PFSK-1 (cell line): ENCODE results near the gene CBX1.
A peak's percentile ranks its signal among the peaks of the same experiment; 100 is the strongest.

Experiments used
- FOXP2 ChIP-seq: optimal IDR thresholded peaks from 2 replicates; pipeline ENCODE3; 2011; ENCODE audit warnings: borderline replicate concordance, control low read depth, inconsistent platforms; ENCODE audit not compliant: insufficient read depth; ENCODE audit errors: extremely low read length, extremely low read depth
- POLR2AphosphoS5 ChIP-seq: IDR thresholded peaks from 2 replicates; pipeline ENCODE4 v1.6.1; 2012; ENCODE audit warnings: low read depth, mild to moderate bottlenecking, control low read depth, low read length, moderate library complexity
- SIN3A ChIP-seq: IDR thresholded peaks from 2 replicates; pipeline ENCODE4 v1.6.1; 2012; ENCODE audit warnings: mild to moderate bottlenecking, low read length, moderate library complexity, borderline replicate concordance; ENCODE audit not compliant: insufficient read depth
- TAF1 ChIP-seq: IDR thresholded peaks from 2 replicates; pipeline ENCODE4 v1.6.1; 2012; ENCODE audit warnings: low read length, control low read depth, borderline replicate concordance; ENCODE audit not compliant: insufficient read depth
- TF ChIP-seq, protein P1 (sequence below), 2 experiments: IDR thresholded peaks; 2 replicates each; pipeline versions ENCODE4 v1.6.1 to v1.8.0; 2011 to 2012; ENCODE audit warnings: low read depth in 2 of 2, low read length in 2 of 2, control low read depth in 1 of 2, inconsistent platforms in 1 of 2, mild to moderate bottlenecking in 1 of 2, moderate library complexity in 1 of 2; ENCODE audit not compliant: insufficient read depth in 1 of 2

Gene CBX1

GRCh38 chr17:48056879-48057278 lies 44.4 kb downstream of the CBX1 start:
- TF ChIP-seq FOXP2 (no peak), TAF1 (no peak), POLR2AphosphoS5 (no peak), SIN3A (no peak)
- TF ChIP-seq, protein P1, sequence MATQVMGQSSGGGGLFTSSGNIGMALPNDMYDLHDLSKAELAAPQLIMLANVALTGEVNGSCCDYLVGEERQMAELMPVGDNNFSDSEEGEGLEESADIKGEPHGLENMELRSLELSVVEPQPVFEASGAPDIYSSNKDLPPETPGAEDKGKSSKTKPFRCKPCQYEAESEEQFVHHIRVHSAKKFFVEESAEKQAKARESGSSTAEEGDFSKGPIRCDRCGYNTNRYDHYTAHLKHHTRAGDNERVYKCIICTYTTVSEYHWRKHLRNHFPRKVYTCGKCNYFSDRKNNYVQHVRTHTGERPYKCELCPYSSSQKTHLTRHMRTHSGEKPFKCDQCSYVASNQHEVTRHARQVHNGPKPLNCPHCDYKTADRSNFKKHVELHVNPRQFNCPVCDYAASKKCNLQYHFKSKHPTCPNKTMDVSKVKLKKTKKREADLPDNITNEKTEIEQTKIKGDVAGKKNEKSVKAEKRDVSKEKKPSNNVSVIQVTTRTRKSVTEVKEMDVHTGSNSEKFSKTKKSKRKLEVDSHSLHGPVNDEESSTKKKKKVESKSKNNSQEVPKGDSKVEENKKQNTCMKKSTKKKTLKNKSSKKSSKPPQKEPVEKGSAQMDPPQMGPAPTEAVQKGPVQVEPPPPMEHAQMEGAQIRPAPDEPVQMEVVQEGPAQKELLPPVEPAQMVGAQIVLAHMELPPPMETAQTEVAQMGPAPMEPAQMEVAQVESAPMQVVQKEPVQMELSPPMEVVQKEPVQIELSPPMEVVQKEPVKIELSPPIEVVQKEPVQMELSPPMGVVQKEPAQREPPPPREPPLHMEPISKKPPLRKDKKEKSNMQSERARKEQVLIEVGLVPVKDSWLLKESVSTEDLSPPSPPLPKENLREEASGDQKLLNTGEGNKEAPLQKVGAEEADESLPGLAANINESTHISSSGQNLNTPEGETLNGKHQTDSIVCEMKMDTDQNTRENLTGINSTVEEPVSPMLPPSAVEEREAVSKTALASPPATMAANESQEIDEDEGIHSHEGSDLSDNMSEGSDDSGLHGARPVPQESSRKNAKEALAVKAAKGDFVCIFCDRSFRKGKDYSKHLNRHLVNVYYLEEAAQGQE (IDR thresholded peaks at IDR 0.05; ENCODE audit: insufficient read depth in 1 of 2, low read depth in 2 of 2, low read length in 2 of 2) = no peak

DNA sequence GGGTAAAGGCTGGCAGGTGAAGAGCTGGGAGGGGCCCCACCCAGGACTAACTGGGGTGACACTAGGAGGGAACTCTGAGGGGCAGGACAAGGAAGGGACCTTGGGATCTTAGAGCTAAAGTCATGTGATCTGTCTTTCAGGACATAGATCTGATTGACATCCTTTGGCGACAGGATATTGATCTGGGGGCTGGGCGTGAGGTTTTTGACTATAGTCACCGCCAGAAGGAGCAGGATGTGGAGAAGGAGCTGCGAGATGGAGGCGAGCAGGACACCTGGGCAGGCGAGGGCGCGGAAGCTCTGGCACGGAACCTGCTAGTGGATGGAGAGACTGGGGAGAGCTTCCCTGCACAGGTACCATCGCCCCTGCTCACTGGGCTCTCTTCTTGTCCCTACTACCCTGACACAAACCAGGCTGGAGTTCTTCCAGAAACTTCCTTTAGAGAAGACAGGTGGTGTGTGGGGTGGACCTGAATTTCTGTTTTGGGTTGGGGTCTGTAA lies 45.0 kb downstream of the CBX1 start:
- TF ChIP-seq FOXP2 = no peak
- TF ChIP-seq, protein P1 (IDR thresholded peaks at IDR 0.05; ENCODE audit: insufficient read depth in 1 of 2, low read depth in 2 of 2, low read length in 2 of 2) = no peak
- no peak for TF ChIP-seq SIN3A
- no peak for TF ChIP-seq POLR2AphosphoS5
- no peak for TF ChIP-seq TAF1

- TF ChIP-seq POLR2AphosphoS5 = peak; percentile 26; the same call in 1 of the 2 replicates
- TF ChIP-seq, protein P1 (IDR thresholded peaks at IDR 0.05; ENCODE audit: insufficient read depth in 1 of 2, low read depth in 2 of 2, low read length in 2 of 2) = no peak
- TF ChIP-seq FOXP2 = no peak
These were observed 45.6 kb downstream of the CBX1 start for GRCh38 chr17:48055531-48056245.

DNA sequence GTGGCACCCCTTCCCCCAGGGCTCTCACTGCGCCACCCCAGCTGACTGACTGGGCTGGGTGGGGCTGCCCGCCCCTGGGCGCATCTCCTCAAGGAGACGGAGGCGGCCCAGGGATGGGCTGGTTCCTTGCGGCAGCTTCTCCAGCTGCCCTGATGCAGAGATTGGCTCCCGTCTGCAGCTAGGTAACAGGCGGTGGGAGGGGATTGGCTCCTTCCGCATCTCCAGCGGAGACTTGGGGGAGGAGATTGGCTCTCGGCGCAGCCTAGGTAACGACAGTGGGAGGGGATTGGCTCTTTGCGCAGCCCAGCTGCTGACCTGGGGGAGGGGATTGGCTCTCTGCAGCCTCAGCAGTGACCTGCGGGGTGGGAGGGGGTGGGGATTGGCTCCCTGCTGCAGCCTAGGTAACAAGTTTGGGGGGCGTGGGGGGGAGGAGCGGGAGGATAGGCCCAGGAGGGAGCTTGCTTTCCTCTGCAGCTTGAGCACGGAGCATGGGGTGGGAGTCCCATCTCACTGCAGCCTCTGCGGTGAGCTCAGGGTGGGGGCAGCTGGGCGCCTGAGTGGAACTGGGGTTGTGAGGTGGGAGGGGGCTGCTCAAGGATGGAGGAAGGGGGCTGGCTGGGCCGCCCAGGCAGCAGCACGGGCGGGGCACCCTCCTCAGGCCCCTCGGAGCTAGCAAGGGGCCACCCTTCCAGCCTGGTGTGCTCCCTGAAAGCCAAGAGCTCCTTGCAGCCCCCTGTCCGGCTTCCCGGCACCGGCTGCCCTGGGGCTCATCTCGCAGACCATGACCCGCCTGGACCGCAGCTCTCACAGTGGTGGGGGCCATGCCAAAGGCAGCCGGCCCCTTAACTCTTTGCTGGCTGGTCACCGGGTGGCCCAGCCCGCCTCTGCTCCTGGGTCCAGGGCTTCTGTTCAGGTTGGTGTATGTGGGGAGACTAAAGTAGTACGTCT lies 46.8 kb downstream of the CBX1 start:
- TF ChIP-seq, protein P1 (IDR thresholded peaks at IDR 0.05; ENCODE audit: insufficient read depth in 1 of 2, low read depth in 2 of 2, low read length in 2 of 2) = no peak
- no peak for TF ChIP-seq TAF1
